Glutamatergic neuron (in vitro differentiated cells): ENCODE data around the gene P2RX1. TPM values are rescaled to one million over a fixed set of nuclear protein-coding genes. Genes with fewer than 3 reads are reported as not detected.

ENCODE experiments used
- DNase-seq: peaks from one replicate; pipeline ENCODE4 v3.0.0; 2022
- H3K27ac Mint-ChIP-seq: one replicate; pipeline ENCODE4 v1.8.0; 2020; ENCODE audit warnings: mild to moderate bottlenecking, mixed read lengths, inconsistent platforms; ENCODE audit not compliant: unreplicated experiment
- H3K27me3 Mint-ChIP-seq: one replicate; pipeline ENCODE4 v1.8.0; 2020; ENCODE audit warnings: mild to moderate bottlenecking, moderate library complexity, mixed read lengths, inconsistent platforms; ENCODE audit not compliant: unreplicated experiment
- H3K36me3 Mint-ChIP-seq: one replicate; pipeline ENCODE4 v1.8.0; 2020; ENCODE audit warnings: mild to moderate bottlenecking, mixed read lengths, inconsistent platforms; ENCODE audit not compliant: unreplicated experiment
- H3K4me1 Mint-ChIP-seq: one replicate; pipeline ENCODE4 v1.8.0; 2020; ENCODE audit warnings: mild to moderate bottlenecking, low read depth, mixed read lengths, inconsistent platforms; ENCODE audit not compliant: unreplicated experiment
- H3K4me3 Mint-ChIP-seq: one replicate; pipeline ENCODE4 v1.8.0; 2020; ENCODE audit warnings: mild to moderate bottlenecking, mixed read lengths, inconsistent platforms; ENCODE audit not compliant: unreplicated experiment
- H3K9me3 Mint-ChIP-seq: one replicate; pipeline ENCODE4 v1.8.0; 2020; ENCODE audit warnings: mild to moderate bottlenecking, moderate library complexity, mixed read lengths, inconsistent platforms; ENCODE audit not compliant: unreplicated experiment
- CTCF ChIP-seq: fragments of 200-600 bp; sonication (generic); IDR thresholded peaks from one replicate; pipeline ENCODE4 v1.5.0; 2021; ENCODE audit not compliant: partially characterized antibody, unreplicated experiment
- total RNA-seq: library from RNA; stranded (reverse); fragmentation: NEBNext Ultra II Directional; extraction: Animal tissue kit (Norgen Biotek cat#: 25700); gene quantifications from one replicate; pipeline ENCODE4 v1.2.1, GENCODE V29; 2021; ENCODE audit not compliant: unreplicated experiment

Gene P2RX1
- total RNA-seq, 1 donor from 2014 or later, result 2.1 TPM

GRCh38 chr17:3907483-3908216, 8.6 kb downstream of the P2RX1 start:
- Mint-ChIP-seq H3K4me3 (no peak overlapping the region), H3K4me1 (peaks cover 15% of the 10 kb centered on the region), H3K36me3 (no peaks in the 10 kb centered on the region), H3K9me3 (peaks cover 13% of the 10 kb centered on the region), H3K27ac (no peak overlapping the region), H3K27me3 (peaks cover 14% of the 10 kb centered on the region)
- no peak for DNase-seq
- no peak for TF ChIP-seq CTCF

GRCh38 chr17:3906881-3907280, 9.4 kb downstream of the P2RX1 start:
- TF ChIP-seq CTCF, result no peak
- H3K27me3 Mint-ChIP-seq, result peaks cover 14% of the 10 kb centered on the region
- H3K4me3 Mint-ChIP-seq, result no peak overlapping the region
- no peak overlapping the region for H3K27ac Mint-ChIP-seq
- no peak for DNase-seq
- peaks cover 13% of the 10 kb centered on the region for H3K9me3 Mint-ChIP-seq
- H3K36me3 Mint-ChIP-seq, result no peaks in the 10 kb centered on the region
- H3K4me1 Mint-ChIP-seq, result peaks cover 13% of the 10 kb centered on the region

GRCh38 chr17:3905017-3905520, 11.2 kb downstream of the P2RX1 start:
- peak; percentile 60 for DNase-seq
- no peak overlapping the region for H3K4me3 Mint-ChIP-seq
- H3K27me3 Mint-ChIP-seq, result peaks cover 7% of the 10 kb centered on the region
- peak overlapping the region; percentile 68 for H3K27ac Mint-ChIP-seq
- peaks cover 13% of the 10 kb centered on the region for H3K9me3 Mint-ChIP-seq
- H3K4me1 Mint-ChIP-seq, result peaks cover 9% of the 10 kb centered on the region
- no peak for TF ChIP-seq CTCF
- no peaks in the 10 kb centered on the region for H3K36me3 Mint-ChIP-seq

- Mint-ChIP-seq H3K36me3 (no peaks in the 10 kb centered on the region), H3K27ac (no peak overlapping the region), H3K4me3 (no peak overlapping the region), H3K9me3 (peaks cover 13% of the 10 kb centered on the region), H3K27me3 (peaks cover 6% of the 10 kb centered on the region), H3K4me1 (peaks cover 9% of the 10 kb centered on the region)
- no peak for TF ChIP-seq CTCF
- DNase-seq, result no peak
Measured at GRCh38 chr17:3904501-3904900, 11.8 kb downstream of the P2RX1 start.

- Mint-ChIP-seq H3K36me3 (no peaks in the 10 kb centered on the region), H3K27me3 (peaks cover 6% of the 10 kb centered on the region), H3K9me3 (peaks cover 13% of the 10 kb centered on the region), H3K4me1 (peaks cover 6% of the 10 kb centered on the region), H3K4me3 (peak overlapping the region; percentile 25), H3K27ac (peak overlapping the region; percentile 75)
- TF ChIP-seq CTCF, result no peak
- DNase-seq, result no peak
Measured at GRCh38 chr17:3903881-3904290, 12.4 kb downstream of the P2RX1 start.
